GM08714 (cell line): ENCODE data around the gene PRUNE2.

ENCODE experiments used
- H3K4me3 ChIP-seq: fragments of 200-500 bp; sonication (Bioruptor generic); 2 replicates; pipeline ENCODE4 v1.5.1; 2014; ENCODE audit warnings: mild to moderate bottlenecking, low read length, inconsistent platforms
- ZNF274 ChIP-seq: IDR thresholded peaks from 2 replicates; pipeline ENCODE4 v1.6.1; 2012; ENCODE audit warnings: mild to moderate bottlenecking, low read depth, low read length

Gene PRUNE2

DNA sequence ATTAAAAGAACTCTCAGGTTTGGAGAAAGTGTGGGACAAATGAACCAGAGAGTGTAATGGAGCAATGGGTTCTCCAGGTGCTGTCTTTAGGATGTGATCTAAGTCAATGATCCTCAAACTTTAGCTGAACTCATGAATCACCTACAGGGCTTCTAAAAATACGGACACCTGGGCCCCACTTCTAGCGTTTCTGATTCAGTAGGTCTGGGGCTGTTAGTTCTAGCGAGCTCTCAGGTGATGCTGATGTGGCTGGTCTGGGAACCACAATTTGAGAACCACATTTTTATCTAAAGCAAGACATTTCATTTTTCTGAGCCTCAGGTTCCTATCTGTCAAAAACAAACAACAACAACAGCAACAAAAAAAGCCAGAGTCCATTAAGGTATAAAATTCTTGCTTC is 176.8 kb downstream of the PRUNE2 start:
- TF ChIP-seq ZNF274, result no peak
- H3K4me3 ChIP-seq, result no peak overlapping the region

DNA sequence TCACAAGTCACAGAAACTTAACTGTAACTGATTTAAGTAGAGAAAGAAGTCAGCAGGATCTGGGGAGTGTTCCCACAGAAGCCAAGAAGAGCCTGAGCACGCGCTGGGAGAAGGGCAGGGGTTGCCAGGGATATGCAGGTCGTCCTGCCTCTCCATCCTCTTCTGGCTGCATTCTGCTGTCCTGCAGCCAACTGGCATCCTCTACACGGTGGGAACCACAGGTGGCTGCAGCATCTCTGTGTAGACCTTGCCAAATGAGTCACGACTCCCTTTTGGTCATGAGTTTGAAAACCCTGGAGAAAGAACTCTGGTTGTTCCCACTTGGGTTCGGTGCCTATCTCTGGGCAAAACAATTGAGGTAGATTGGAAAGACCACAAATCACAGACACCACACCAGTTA is 180.0 kb downstream of the PRUNE2 start:
- no peak overlapping the region for H3K4me3 ChIP-seq
- no peak for TF ChIP-seq ZNF274

DNA sequence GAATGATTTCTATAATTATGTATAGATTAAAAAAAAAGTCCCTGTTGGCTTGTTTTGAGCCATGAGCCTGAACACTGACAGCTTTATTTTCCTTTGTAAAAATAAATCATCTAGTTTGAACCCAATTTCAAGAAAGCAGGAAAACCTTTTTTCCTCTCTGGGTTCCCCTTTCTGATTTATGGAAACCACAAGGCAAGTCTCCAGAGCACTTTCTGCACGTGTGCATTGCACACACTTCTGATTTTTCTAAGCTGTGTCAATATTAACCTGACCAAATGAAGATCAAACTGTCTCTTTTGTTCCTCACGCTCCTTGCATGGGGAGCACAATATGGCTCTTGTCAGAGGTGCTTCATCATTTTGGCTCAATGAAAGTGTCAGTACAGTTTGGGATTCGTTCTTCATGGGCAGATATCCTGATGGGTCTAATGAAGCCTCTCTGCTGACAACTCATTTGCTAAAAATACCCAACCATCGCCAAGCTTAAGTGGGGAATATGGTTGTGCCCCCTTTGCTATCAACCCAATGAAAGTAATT is 180.8 kb downstream of the PRUNE2 start:
- no peak for TF ChIP-seq ZNF274
- H3K4me3 ChIP-seq, result no peak overlapping the region

DNA sequence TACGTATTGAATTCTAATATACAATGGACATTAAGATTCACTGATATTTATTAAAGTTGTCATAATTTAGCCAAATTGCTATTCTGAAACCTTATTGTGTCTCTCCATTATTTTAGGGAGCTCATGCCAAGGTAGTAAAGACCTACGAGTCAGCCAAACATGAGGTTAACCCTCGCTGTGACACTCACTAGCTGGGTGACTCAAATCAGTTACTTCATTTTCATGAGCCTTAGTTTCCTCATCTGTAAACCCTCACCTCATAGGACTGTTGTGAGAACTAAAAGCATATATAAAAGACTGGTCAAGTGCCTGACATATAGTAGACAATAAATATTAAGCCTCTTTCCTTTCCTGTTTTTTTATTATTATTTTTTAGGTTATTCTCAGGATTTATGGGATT is 185.7 kb downstream of the PRUNE2 start:
- no peak for TF ChIP-seq ZNF274
- H3K4me3 ChIP-seq, result no peak overlapping the region

DNA sequence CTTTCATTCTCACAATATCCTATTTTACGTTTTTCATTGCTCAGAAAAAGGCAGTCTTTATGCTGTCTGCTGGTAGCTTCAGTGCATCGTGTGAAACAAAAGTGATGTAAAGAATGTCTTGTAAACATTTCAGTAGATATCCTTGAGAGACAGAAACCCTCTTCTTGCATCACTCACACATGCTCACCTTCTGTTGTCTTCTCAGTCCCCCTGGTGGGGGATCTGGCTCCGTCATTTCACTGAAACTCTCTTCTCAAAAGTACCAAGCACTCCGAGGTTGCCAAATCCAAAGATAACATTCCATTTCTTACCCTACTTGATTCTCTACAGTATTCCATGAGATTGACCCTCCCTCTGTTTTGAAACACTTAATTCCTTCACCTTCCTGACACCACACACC is 187.7 kb downstream of the PRUNE2 start:
- no peak for TF ChIP-seq ZNF274
- no peak overlapping the region for H3K4me3 ChIP-seq

DNA sequence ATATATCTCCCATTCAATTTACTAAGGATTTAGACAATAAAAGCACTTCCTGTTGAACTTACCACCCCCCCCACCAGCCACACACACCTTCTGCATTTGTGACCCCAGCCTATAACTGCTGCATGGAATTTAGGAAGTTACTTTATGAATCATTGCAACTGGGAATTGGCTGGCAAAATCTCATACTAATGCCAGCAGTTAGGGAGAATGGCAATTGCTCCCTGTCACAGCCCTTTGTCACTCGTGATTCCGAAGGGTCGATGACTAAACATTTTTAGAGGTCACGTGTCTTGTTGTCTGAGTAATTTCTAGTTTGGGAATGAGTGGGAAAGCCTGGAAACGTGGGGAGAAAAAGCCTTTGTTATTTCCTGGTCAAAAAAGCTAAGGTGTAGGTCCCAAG is 188.3 kb downstream of the PRUNE2 start:
- H3K4me3 ChIP-seq, result no peak overlapping the region
- no peak for TF ChIP-seq ZNF274

DNA sequence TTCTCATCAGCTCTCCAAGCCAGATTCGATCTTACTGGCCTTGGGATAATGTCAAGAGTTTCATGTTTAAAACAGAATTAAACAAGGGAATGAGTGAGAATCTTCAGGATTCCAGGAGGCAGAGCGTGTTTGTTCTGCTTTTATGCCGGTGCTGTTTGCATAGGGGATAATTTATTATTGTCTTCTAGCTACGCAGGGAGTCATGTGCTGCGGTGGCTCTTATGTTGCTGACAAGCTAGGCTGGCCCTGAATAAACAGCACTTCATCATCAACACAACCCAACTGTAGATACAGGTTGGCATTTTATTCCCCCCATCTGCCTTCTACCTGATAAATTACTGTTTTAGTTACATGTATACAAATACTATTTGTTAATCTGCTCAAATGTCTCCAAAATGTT is 188.7 kb downstream of the PRUNE2 start:
- TF ChIP-seq ZNF274, result no peak
- no peak overlapping the region for H3K4me3 ChIP-seq

DNA sequence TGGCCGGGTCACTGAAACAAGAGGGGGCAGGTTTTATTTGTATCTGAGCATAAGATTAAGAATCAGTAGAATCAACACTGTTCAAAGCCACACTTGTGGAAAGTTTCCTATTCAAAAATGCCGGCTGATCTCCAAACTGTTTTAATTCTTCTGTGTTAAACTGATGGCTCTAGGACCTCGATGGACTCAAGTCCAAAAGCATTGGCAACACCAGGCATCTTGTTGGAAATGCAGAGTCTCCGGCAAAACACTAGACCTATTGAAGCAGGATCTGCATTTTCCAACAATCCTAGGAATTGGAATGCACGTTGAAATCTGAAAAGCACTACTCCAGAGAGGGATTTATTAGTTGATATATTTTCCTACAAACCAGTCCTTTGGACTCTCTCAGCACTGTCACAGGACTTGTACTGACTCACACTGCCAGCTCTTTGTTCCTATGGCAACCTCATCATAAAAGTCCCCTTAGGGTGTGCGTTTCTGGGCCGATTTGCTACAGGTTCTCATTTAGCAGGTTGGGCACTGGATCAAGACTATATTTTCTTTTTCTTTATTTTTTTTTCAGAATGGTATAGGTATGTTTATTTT is 189.7 kb downstream of the PRUNE2 start:
- no peak overlapping the region for H3K4me3 ChIP-seq
- no peak for TF ChIP-seq ZNF274

DNA sequence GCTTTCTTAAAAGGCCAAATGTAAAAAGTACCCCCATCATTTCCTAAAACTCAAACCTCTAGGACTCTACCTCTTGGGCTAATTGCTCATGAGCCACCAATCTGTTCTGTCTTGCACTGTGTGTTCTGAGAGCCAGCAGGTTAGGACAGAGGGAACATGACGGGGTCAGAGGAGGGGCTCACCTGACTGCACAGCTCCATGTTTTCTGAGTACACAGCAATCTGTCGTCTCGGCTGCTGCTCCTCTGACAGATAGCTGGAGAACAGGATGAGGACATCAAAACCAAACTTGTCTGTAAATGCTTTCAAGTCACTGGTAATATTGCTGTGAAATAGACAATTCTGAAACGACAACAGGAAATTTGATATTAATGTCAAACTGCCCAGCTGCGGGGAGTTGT is 192.5 kb downstream of the PRUNE2 start:
- TF ChIP-seq ZNF274, result no peak
- H3K4me3 ChIP-seq, result no peak overlapping the region

DNA sequence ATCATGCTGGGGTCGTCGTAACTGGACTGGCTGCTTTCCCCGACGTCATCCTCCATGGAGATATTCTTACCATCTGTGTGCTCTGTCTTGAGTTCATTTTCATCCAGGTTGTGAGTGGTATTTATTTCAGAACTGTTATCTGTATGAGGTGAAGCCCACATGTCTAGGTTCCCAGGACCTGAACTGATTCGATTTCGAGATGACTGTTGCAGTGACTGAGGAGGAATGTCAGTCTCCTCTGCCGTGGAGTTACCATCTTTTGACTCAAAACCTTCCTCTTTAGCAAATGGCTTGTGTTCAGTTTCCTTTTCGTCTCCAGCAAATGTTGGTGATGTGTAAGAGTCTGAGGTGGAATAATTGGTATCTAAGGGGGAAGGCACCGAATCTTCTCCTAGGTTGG is 196.9 kb downstream of the PRUNE2 start:
- no peak overlapping the region for H3K4me3 ChIP-seq
- TF ChIP-seq ZNF274, result no peak

DNA sequence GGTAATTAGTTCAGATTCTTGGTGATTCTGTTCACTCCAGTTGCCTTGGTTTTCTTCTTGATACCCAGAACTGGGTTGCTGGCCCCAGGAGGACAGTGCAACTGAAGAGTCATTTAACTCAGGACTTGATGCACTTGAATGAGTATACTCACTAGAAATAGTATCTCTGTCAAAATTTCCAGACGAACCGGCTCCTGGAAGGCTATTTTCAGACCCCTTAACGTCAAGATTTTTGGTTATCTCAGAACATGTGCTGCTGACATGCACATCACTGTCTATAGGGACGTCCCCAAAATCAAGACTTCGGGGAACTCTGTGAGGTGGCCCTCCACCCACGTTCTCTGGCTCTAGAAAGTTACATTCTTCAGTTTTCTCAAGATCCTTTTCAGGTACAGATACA is 198.4 kb downstream of the PRUNE2 start:
- H3K4me3 ChIP-seq, result no peak overlapping the region
- no peak for TF ChIP-seq ZNF274

DNA sequence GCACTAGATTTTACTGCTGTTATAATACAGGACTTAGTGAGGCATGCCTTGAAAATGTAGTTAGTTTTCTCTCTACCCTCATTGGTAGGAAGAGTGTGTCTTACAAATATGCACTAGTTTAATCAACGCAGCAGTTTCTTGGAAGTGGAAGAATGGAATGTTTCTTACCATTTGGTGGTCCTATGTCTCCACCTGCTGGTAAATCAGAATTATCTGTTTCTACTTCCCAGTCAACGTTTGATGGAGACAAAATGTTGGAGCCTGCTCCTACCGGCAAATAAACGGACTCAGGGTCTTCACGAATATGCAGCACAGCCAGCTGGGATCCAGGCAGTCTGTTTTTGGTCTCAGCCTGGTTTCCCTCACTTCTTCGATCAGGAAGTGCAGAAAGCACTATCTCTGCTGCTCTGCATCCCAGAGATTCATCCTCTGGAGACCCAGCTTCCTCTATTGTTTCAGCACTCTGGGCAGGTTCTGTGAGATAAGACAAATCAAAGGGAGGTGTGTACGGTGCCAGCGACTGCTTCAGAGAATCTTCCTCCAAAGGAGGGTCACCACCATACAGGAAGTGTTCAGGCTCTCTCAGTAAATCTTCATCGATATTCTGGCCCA is 201.2 kb downstream of the PRUNE2 start:
- H3K4me3 ChIP-seq, result no peak overlapping the region
- TF ChIP-seq ZNF274, result no peak

DNA sequence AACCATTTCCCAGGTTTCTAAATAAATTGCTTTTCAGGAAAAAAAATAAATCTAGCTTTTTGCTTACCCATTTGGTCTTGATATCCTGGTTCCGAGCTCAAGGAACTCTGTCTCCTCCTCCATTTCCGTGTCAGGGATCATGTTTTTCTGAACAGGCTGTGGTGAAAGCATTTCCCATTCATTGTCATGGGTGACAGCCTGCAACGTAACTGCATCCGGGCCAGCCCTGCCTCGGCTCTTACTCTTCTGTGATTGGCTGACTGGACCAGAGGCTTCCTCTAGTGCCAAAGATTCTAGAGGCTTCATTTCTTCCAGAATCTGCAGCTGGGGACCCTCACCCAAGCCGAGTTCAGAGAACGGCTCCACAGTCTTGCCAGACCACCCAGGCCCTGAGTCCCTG is 202.6 kb downstream of the PRUNE2 start:
- TF ChIP-seq ZNF274, result no peak
- no peak overlapping the region for H3K4me3 ChIP-seq

DNA sequence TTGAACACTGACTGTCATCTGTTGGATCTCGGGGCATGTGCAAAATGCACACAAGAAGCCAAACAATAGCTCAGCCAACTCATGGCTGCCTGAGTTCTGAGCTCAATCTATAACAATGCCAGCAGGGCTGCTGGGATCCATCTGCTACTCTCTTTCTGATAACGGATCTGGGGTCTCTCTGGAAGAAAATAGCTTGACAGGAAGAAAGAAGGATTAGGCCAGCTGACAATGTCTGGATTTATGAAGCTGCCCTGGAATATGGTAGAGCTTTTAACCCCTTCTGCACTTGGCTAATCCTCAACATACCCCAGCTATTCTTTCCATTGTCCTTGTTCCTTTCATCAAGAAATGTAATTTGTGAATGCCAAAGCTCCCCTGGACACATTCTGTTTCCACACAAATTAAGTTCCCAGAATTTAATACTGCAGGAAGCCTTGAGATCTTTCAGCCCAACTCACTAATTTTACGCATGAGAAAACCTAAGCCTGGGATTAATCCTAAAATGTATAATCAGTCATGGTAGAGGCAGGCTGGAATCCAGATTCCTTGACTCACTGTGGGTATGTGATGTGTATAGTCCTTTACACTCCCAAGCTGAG is 204.4 kb downstream of the PRUNE2 start:
- no peak for TF ChIP-seq ZNF274
- no peak overlapping the region for H3K4me3 ChIP-seq

DNA sequence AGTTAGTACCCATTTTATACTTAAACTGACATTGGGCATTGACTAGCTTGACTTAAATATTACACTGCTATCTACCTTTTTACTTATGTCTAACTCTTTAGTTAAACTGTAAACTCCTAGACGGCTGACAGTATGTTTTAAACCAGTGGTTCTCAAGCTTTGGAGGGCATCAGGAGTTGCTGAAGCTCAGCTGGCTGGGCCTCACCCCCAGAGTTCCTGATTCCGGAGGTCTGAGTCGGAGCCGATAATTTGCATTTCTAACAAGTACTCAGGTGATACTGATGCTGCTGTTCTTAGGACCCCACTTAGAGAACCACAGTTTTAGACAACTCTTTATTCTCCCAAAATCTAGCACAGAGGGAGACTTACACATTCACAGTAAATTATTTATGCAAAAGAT is 205.0 kb downstream of the PRUNE2 start:
- no peak overlapping the region for H3K4me3 ChIP-seq
- TF ChIP-seq ZNF274, result no peak
